Frontal cortex (tissue), 4 donors: ENCODE data around the gene MYORG. TPM values are rescaled to one million over a fixed set of nuclear protein-coding genes. Genes with fewer than 3 reads are reported as not detected.
"Not testable (repeated sequence)": the region's sequence is repeated elsewhere in the genome, so short reads cannot be mapped to it uniquely, and the experiment has no call there.

ENCODE experiments used
- DNase-seq, 2 donors: peaks; one replicate each; pipeline ENCODE4 v3.0.0; 2012; ENCODE audit warnings: low spot score in 2 of 2
- FAIRE-seq: peaks from 2 replicates; lab custom pipeline; 2012; peaks lifted over from hg19 to GRCh38; lab: Jason Lieb, UNC
- total RNA-seq: library from RNA; depleted of rRNA; stranded (reverse); fragments of >200 nt; gene quantifications from one replicate; pipeline ENCODE4 v1.2.3, GENCODE V29; 2014
- donor health status: control.
- donor health status: control.
- donor health status: control.

MYORG gene
- total RNA-seq, 1 donor from 2014 or later: 2.4 TPM

- DNase-seq: no peak
Measured at GRCh38 chr9:34338665-34339385, 37.9 kb downstream of the MYORG start.

DNA sequence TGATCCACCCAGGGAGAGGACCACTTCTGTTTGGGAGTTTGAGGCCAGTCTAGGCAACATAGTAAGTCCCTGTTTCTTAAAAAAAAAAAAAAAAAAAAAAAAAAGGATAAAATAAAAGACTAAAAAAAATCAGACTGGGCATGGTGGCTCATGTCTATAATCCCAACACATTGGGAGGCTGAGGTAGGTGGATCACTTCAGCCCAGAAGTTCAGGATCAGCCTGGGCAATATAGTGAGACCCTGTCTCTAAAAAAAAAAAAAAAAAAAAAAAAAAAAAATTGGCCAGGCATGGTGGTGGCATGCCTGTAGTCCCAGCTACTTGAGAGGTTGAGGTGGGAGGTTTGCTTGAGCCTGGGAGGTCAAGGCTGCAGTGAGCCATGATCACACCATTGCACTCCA, 38.6 kb downstream of the MYORG start:
- not testable (repeated sequence) for FAIRE-seq, DNase-seq

More at GRCh38 chr9:34338665-34339385, 37.9 kb downstream of the MYORG start:
- FAIRE-seq: no peak

DNA sequence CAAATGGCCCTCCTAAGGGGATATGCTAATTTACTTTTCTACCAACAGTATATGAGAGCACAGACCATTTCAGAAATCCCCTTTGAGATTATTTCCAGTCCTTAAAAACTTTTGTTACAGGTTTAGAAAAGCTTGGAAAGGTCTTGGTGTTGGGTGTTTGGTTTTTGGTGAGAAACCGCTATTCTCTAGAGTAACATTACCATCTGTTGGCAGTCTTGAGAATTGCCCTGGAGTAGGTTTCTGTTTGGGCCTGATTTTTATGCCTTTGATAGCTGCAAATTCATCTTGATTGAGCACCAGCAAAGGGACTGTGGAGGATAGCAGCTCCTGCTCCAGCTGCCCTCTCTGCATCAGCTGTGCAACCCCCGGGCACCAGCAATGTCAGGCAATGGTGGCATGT, 39.3 kb downstream of the MYORG start:
- no peak for DNase-seq
- no peak for FAIRE-seq

DNA sequence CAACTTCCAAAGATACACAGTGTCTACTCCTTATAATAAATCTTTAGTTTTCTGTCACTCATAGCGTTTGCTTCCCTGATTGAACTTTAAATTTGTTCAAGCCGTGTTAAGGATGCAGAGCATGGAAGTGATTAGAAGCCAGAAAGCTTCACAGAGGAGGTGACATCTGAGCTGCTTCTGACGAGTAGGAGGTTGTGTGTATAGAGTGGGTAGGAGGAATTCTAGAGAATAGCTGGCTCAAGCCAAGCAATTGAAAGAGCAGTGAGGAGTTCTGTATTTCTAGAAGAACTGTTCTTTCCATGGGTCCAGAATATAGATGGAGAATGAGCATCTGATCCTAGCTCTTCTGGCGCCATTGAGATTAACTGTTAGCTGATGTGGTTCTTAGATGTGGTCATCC, 41.3 kb downstream of the MYORG start:
- DNase-seq (no peak), FAIRE-seq (no peak)

GRCh38 chr9:34334916-34335315, 41.8 kb downstream of the MYORG start:
- DNase-seq (no peak), FAIRE-seq (no peak)

- DNase-seq: peak; percentile 29 to 44
Measured at GRCh38 chr9:34334337-34334824, 42.3 kb downstream of the MYORG start.

DNA sequence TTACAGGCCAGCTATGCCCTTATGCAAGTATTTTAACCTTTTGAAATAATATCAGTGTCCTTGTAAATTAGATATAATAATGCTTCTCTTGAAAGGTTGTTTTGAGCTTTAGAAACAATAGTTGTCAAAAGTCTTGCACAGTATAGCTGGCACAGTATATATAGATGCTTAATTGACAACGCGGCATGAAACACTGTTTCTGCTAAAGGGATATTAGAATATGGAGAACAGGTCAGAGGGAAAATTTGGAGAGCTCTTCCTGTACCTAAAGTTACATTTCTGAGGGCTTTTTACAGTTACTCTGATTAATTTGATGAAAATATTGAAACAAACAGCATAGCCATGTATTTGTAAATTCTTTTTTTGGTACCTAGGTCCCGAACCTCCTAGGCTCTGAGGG, 42.9 kb downstream of the MYORG start:
- DNase-seq (no peak), FAIRE-seq (no peak)

More at GRCh38 chr9:34334337-34334824, 42.3 kb downstream of the MYORG start:
- peak; percentile 85 for FAIRE-seq

DNA sequence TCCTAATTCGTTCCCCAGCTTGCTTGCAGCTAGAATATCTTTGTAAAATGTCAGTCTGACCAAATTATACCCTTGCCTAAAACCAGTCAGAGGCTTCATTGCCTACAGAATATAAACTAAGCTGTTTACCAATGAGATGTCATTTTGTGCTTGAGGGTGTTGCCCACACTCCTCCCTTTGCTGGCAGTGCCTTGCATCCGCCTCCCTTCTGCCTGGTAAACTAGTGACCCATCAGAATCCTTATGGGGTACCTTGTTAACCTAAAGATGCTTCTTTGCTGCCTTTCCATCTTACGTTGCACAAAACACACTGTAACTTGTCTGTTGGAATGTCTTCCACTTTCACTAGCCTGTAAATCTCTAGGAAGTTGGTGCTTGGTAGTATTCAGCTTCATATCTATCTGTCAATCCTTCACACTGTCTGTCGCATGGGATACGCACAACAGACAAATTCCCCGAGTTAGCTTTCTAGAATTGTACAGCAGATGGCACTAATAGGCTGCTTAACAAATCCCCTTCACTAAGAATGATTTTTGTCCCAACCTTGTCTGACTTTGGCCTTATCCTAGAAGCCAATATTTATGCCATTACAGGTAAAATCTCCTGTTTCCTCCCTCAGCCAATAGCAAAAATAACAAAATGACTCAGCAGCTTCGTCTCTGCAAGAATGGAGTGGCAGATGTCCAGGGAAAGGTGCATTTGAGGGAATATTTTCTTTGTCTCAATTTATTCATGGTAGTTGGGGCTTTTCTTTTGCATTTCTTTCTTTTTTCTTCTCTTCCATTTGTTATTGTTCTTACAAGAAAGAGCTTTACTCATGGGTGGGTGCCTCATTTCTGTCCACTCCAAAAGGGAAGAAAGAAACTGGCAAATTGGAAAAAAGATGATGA, 44.4 kb downstream of the MYORG start:
- FAIRE-seq (no peak), DNase-seq (no peak)

DNA sequence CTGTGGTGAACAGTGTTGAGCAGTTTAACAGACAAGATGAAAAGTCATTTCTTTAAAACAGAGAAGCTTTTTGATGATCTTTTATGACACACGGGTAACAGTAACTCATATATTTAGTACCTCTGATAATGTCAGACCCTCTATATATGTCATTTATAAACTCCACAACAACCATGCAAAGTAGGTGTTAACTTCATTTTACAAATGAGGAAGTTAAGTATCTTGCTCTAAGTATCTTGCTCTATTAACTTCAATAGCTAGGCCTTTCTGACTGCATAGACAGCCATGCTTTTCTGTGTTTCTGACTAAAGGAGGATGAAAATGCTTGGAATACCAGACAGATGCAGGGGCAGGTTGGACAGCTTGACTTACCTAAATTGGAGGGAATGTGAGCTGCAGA, 45.5 kb downstream of the MYORG start:
- DNase-seq: no peak
- no peak for FAIRE-seq

DNA sequence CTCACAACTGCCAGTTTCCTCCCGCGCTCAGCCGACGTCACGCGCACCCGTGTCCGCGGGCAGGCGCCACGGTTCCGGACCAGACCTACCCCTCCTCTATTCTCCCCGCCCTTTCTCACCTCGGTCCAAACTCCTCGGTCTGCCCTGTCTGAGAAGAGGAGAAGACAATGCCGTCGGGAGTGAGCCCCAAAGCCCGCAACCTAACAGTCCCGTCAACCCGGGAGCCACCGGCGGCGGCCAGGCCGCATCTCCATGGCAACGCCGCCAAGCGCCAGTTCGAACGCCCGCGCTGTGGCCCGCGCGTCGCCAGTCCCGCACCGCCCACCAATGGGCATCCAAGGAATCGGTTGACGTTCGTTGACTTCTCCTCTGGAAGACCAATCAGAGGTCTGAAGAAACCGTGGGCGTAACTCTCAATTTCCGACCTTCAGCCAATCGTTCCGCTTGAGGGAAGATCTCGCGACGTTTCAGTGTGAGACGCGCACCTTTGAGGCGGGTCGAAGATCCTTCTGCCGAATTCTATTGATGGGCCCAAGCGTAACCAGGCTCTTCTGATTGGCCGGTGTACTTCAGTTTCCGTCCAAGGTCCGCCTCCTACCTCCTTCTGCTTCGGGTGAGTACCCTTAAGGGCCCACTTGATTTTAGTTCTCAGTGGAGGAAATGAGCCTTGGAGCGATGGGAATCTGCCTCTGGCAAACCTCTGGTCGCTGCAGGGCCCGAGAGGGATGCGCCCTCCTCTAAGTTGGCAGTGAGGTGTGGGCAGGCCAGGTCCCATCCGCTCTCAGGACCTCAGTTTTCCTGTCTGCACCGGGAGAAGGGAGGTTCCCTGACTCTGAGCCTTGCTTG, 47.5 kb downstream of the MYORG start, which contains the start of the genes KIF24 and NUDT2:
Gene KIF24 (minus strand): TSS at position 282 of the 846 bp plus-strand sequence. CDS start 17,922 bp downstream, outside the sequence.
Gene NUDT2 (plus strand): TSS at position 583 of the 846 bp plus-strand sequence. CDS start 9,471 bp downstream, outside the sequence.
- DNase-seq (peak; percentile 86 to 87), FAIRE-seq (peak; percentile 99)

DNA sequence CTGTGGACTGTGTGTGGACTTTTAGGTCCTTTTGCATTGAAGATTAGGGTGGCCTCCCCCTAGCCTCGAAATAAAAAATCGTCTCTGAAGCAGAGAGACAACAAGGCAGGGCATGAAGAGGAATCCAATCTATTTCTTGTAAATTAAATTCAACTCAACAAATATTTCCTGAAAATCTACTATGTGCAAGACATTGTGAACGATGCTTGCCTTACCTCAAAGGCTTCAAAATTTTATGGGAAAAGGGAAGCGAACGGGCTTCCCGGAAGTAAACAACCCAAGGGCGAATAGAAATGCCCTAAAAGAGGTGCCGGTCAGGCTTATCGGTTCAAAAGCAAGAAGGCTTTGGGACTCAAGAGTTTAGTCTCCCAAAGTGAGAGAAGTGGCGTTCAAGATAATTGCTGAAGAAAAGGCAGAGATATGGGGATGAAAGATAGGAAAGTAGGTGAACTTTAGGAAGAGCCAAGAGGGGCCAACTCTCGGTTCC, 48.2 kb downstream of the MYORG start:
- DNase-seq: no peak

DNA sequence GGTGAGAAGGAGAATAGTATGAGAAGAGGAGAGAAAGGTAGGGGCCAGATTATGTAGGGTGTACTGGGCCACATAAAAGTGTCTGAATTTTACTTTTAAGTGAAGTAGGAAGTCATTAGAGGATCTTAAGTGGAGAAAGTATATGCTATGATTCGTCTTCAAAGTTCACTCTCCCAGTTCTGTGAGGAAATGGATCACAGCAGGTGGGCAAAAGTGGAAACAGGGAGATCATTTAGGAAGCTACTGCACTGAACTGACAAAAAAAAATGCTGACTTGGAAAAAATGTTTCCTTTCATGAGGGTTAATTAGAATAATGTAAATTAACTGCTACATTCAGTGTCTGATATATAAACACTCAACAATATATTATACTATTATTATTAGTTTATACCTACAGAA, 50.0 kb downstream of the MYORG start:
- DNase-seq: no peak
- no peak for FAIRE-seq

More for the DNA sequence above, 48.2 kb downstream of the MYORG start:
- FAIRE-seq: no peak

- FAIRE-seq (no peak), DNase-seq (no peak)
Measured at GRCh38 chr9:34322899-34323591, 53.7 kb downstream of the MYORG start.

DNA sequence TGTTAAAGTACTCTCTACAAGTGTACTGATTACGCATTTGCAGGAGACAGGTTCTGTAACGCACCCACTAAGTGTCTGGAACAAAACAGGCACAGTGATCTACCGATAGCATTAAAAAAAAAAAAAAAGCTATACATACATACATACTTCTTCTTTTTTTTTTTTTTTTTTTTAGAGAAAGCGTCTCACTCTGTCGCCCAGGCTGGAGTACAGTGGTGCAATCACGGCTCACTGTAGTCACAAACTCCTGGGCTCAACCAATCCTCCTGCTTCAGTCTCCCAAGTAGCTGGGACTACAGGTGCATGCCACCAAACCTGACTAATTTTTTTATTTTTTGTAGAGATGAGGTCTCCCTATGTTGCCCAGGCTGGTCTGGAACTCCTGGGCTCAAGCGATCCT, 55.2 kb downstream of the MYORG start:
- no peak for FAIRE-seq
- no peak for DNase-seq

DNA sequence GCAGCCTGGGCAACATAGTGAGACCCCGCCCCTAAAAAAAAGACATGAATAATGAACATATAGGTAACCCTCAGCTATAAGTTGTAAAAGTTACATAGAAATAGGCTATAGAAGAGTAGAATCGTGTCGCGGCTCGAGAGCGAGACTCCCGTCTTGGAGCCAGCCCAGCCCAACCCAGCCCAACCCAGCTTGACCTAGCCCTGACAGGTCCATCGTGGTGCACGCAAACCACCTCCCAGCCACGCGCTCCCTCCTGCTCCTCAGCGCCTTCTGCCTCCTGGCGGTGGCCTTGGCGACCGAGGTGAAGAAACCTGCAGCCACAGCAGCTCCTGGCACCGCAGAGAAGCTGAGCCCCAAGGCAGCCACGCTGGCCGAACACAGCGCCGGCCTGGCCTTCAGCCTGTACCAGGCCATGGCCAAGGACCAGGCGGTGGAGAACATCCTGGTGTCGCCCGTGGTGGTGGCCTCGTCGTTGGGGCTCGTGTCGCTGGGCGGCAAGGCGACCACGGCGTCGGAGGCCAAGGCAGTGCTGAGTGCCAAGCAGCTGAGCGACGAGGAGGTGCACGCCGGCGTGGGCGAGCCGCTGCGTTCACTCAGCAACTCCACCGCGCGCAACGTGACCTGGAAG, 58.4 kb downstream of the MYORG start:
- no peak for DNase-seq
- FAIRE-seq: no peak

GRCh38 chr9:34317436-34317835, 59.3 kb downstream of the MYORG start:
- FAIRE-seq (no peak), DNase-seq (no peak)
